Lower leg skin (tissue), 3 donors: Measurements from ENCODE around the gene SLC25A20.

Experiments used
- CTCF ChIP-seq, 3 donors: fragments of 450-650 bp; IDR thresholded peaks; one replicate each; pipeline ENCODE4 v1.5.1; 2016; ENCODE audit warnings: antibody characterized with exemption in 3 of 3, mild to moderate bottlenecking in 3 of 3, moderate library complexity in 2 of 3
- POLR2A ChIP-seq, 2 donors: fragments of 450-650 bp; IDR thresholded peaks; one replicate each; pipeline ENCODE4 v1.6.1; 2016 to 2017; ENCODE audit warnings: antibody characterized with exemption in 2 of 2, mild to moderate bottlenecking in 1 of 2, moderate library complexity in 1 of 2

- no peak for TF ChIP-seq CTCF (IDR thresholded peaks at IDR 0.05)
- TF ChIP-seq POLR2A (IDR thresholded peaks at IDR 0.05), result no peak
Measured at GRCh38 chr3:48891606-48892005, 7.1 kb downstream of the SLC25A20 start.
